Hepatocyte (in vitro differentiated cells): ENCODE measurements around the gene USP24. TPM values are rescaled to one million over a fixed set of nuclear protein-coding genes. Genes with fewer than 3 reads are reported as not detected.

ENCODE experiments used
- DNase-seq: peaks from one replicate; pipeline ENCODE4 v3.0.0-alpha.2; 2016; ENCODE audit warnings: low spot score
- H2AFZ ChIP-seq: fragments of 200-600 bp; sonication (generic); 2 replicates; pipeline ENCODE4 v1.6.0; 2016; ENCODE audit warnings: antibody characterized with exemption, mild to moderate bottlenecking
- H3K27ac ChIP-seq: fragments of 200-600 bp; sonication (generic); 2 replicates; pipeline ENCODE4 v1.5.1; 2016; ENCODE audit warnings: mild to moderate bottlenecking
- H3K27me3 ChIP-seq: fragments of 200-600 bp; sonication (generic); 2 replicates; pipeline ENCODE4 v1.6.1; 2016
- H3K36me3 ChIP-seq: fragments of 200-600 bp; sonication (generic); replicated peaks from 2 replicates; pipeline ENCODE4 v1.5.1; 2016; ENCODE audit warnings: low read depth; ENCODE audit not compliant: insufficient read depth
- H3K4me1 ChIP-seq: fragments of 200-600 bp; sonication (generic); 2 replicates; pipeline ENCODE4 v1.5.1; 2016; ENCODE audit warnings: mild to moderate bottlenecking, moderate library complexity; ENCODE audit not compliant: insufficient read depth
- H3K4me2 ChIP-seq: fragments of 200-600 bp; sonication (generic); 2 replicates; pipeline ENCODE4 v1.6.0; 2016
- H3K4me3 ChIP-seq: fragments of 200-600 bp; sonication (generic); 2 replicates; pipeline ENCODE4 v1.5.1; 2016; ENCODE audit warnings: mild to moderate bottlenecking
- H3K79me2 ChIP-seq: fragments of 200-600 bp; sonication (generic); 2 replicates; pipeline ENCODE4 v1.6.0; 2017; ENCODE audit warnings: mild to moderate bottlenecking
- H3K9me2 ChIP-seq: fragments of 200-600 bp; sonication (generic); replicated peaks from 2 replicates; pipeline ENCODE4 v1.6.0; 2017; ENCODE audit warnings: mild to moderate bottlenecking; ENCODE audit not compliant: insufficient read depth
- H3K9me3 ChIP-seq: fragments of 200-600 bp; sonication (generic); 2 replicates; pipeline ENCODE4 v1.5.1; 2016; ENCODE audit warnings: low read depth, mild to moderate bottlenecking
- H4K20me1 ChIP-seq: fragments of 200-600 bp; sonication (generic); 2 replicates; pipeline ENCODE4 v1.6.0; 2016; ENCODE audit warnings: mild to moderate bottlenecking; ENCODE audit not compliant: insufficient read depth, poor library complexity, severe bottlenecking
- CTCF ChIP-seq: fragments of 200-600 bp; sonication (generic); IDR thresholded peaks from 2 replicates; pipeline ENCODE4 v1.5.1; 2016; ENCODE audit warnings: antibody characterized with exemption, mild to moderate bottlenecking; ENCODE audit not compliant: poor library complexity
- EZH2phosphoT487 ChIP-seq: fragments of 200-600 bp; sonication (generic); IDR thresholded peaks from one replicate; pipeline ENCODE4 v1.6.1; 2018; ENCODE audit warnings: antibody characterized with exemption, mild to moderate bottlenecking, low read depth, moderate library complexity; ENCODE audit not compliant: unreplicated experiment, severe bottlenecking
- WGBS: methylation state at CpG from one replicate; pipeline ENCODE4 v1.1.6; 2016; ENCODE audit warnings: low lambda C conversion rate; ENCODE audit errors: missing lambda C conversion rate; 5-methylcytosine and 5-hydroxymethylcytosine counted together
- microRNA-seq: library from miRNA; unstranded; fragments of <30 nt; microRNA quantifications from one replicate; pipeline ENCODE4, GENCODE V29; 2017
- polyA plus RNA-seq: library from polyadenylated mRNA; unstranded; fragments of >200 nt; fragmentation: Nextera tagmentation; extraction: Ambion mirVana; gene quantifications from 2 replicates; pipeline ENCODE4 v1.2.1, GENCODE V29; 2016
- small RNA-seq: library from RNA; depleted of rRNA; stranded (forward); fragments of <200 nt; gene quantifications from one replicate; pipeline ENCODE3, GENCODE V24; 2014
- total RNA-seq: library from RNA; depleted of rRNA; stranded (reverse); fragments of >200 nt; gene quantifications from 2 replicates; pipeline ENCODE4 v1.2.3, GENCODE V29; 2014

Gene USP24
- total and polyA plus RNA-seq, 2 experiments from 2014 or later = 9.3 to 41.9 TPM

GRCh38 chr1:55021942-55022546 is 193.1 kb downstream of the USP24 start:
- no peaks in the 10 kb centered on the region for H3K36me3 ChIP-seq
- H3K4me2 ChIP-seq = no peak overlapping the region
- H3K27ac ChIP-seq = no peak overlapping the region
- H4K20me1 ChIP-seq = no peaks in the 10 kb centered on the region
- H3K4me1 ChIP-seq = no peaks in the 10 kb centered on the region
- no peaks in the 10 kb centered on the region for H3K27me3 ChIP-seq
- DNase-seq = peak; percentile 94
- no peak for TF ChIP-seq EZH2phosphoT487
- TF ChIP-seq CTCF = peak; percentile 92
- H3K9me2 ChIP-seq = no peaks in the 10 kb centered on the region
- WGBS = 46% methylated on average over 14 of the region's 15 CpGs
- H3K4me3 ChIP-seq = no peak overlapping the region
- H2AFZ ChIP-seq = peak overlapping the region; percentile 75
- no peaks in the 10 kb centered on the region for H3K79me2 ChIP-seq
- no peaks in the 10 kb centered on the region for H3K9me3 ChIP-seq

GRCh38 chr1:55018395-55018794 is 196.8 kb downstream of the USP24 start:
- Histone ChIP-seq H3K9me3 (no peaks in the 10 kb centered on the region), H3K9me2 (no peaks in the 10 kb centered on the region), H3K4me1 (no peaks in the 10 kb centered on the region), H3K79me2 (no peaks in the 10 kb centered on the region), H3K4me3 (no peak overlapping the region), H4K20me1 (no peaks in the 10 kb centered on the region), H2AFZ (no peak overlapping the region), H3K27ac (no peak overlapping the region), H3K36me3 (no peaks in the 10 kb centered on the region), H3K27me3 (no peaks in the 10 kb centered on the region), H3K4me2 (no peak overlapping the region)
- DNase-seq = no peak
- WGBS = 90% methylated on average over 9 of the region's 9 CpGs
- no peak for TF ChIP-seq EZH2phosphoT487

Small RNAs within 50 kb of the gene (microRNA-seq; reads per million reads assigned to microRNA genes)
- gene MIR4422 = not detected

Small RNAs within 50 kb of the gene (small RNA-seq; reads per million reads assigned to genes)
- gene MIR4422 = not detected

Other genes starting within 250 kb of the USP24 start
- gene TMEM61, start 234.7 kb downstream of the USP24 start, total RNA-seq = 0.90 TPM in 1 of 2 replicates, not detected in the other
- 0.22 and 0.99 TPM in 2 replicates for gene TMEM61, start 234.7 kb downstream of the USP24 start, polyA plus RNA-seq
- 0.23 TPM in 1 of 2 replicates, not detected in the other for gene BSND, start 216.4 kb downstream of the USP24 start, total RNA-seq
- 0.18 and 0.21 TPM in 2 replicates for gene BSND, start 216.4 kb downstream of the USP24 start, polyA plus RNA-seq
- 20.3 and 23.5 TPM in 2 replicates for gene PCSK9, start 175.8 kb downstream of the USP24 start, total RNA-seq
- 23.5 and 31.4 TPM in 2 replicates for gene PCSK9, start 175.8 kb downstream of the USP24 start, polyA plus RNA-seq